ENCODE data around the gene POPDC3. TPM values are rescaled to one million over a fixed set of nuclear protein-coding genes. Genes with fewer than 3 reads are reported as not detected.

POPDC3 gene
- total and polyA plus RNA-seq, 2 donors (not counting 1 experiment from before 2014, with no cell fraction given), result not detected

DNA sequence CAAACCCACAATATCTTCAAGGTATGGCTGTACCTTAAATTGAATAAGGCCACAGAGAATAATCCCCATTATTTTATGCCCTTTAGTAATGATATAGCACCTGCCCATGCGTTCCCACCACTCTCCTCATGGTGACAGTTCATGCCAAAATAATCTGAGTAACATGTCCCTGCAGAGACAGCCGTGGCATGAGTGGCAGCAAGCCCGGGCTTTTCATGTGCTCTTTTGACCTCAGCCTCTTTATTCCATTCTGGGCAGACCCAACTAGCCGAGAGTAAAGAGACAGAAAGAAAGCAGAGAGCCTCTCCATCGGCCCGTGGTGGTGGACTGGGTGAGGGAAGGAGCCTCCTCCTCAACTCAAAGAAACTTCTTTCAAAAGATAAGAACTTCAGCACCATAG is 19.9 kb upstream of the POPDC3 start:
- ChIA-PET CTCF (no interaction called here), POLR2A (no interaction called here)
- peaks cover 11% of the 10 kb centered on the region for H3K27me3 Mint-ChIP-seq
- WGBS (ENCODE audit: insufficient coverage), result 90% methylated on average over 2 of the region's 6 CpGs
- no peak for TF ChIP-seq CTCF (IDR thresholded peaks at IDR 0.05)
- TF ChIP-seq EZH2 (IDR thresholded peaks at IDR 0.05; ENCODE audit: borderline replicate concordance, insufficient read depth, low read depth, low read length, poor library complexity, severe bottlenecking), result no peak
- Histone ChIP-seq H3K4me1 (ENCODE audit: control insufficient read depth in 2 of 2, insufficient read depth in 2 of 2, low read length in 2 of 2) (no peaks in the 10 kb centered on the region), H3K27ac (ENCODE audit: low read length in 2 of 2) (no peak overlapping the region), H4K20me1 (ENCODE audit: control insufficient read depth, insufficient read depth, low read length, poor library complexity, severe bottlenecking) (no peaks in the 10 kb centered on the region), H3K4me3 (ENCODE audit: control extremely low read depth in 1 of 5, extremely low read depth in 1 of 5, insufficient read depth in 1 of 5, low read depth in 2 of 5, low read length in 4 of 5) (no peak overlapping the region), H3K4me2 (replicated peaks; ENCODE audit: low read depth, low read length, poor library complexity, severe bottlenecking) (no peak overlapping the region), H3K36me3 (replicated peaks in 1 of 2; ENCODE audit: control extremely low read depth in 1 of 2, control insufficient read depth in 1 of 2, extremely low read depth in 1 of 2, insufficient read depth in 2 of 2, low read length in 1 of 2) (no peaks in the 10 kb centered on the region), H3K9me3 (ENCODE audit: control extremely low read depth in 1 of 3, control insufficient read depth in 2 of 3, insufficient read depth in 1 of 3, low read length in 2 of 3) (no peaks in the 10 kb centered on the region), H2AFZ (ENCODE audit: insufficient read depth, low read depth, low read length, poor library complexity, severe bottlenecking) (no peak overlapping the region), H3K27me3 (replicated peaks in 1 of 4; ENCODE audit: control extremely low read depth in 1 of 4, control insufficient read depth in 3 of 4, insufficient read depth in 4 of 4, low read length in 3 of 4) (no peaks in the 10 kb centered on the region), H3K9ac (ENCODE audit: low read length) (no peak overlapping the region), H3K79me2 (ENCODE audit: control insufficient read depth, insufficient read depth, low read length) (no peaks in the 10 kb centered on the region)
- H3K9me3 Mint-ChIP-seq (ENCODE audit: insufficient read depth), result no peaks in the 10 kb centered on the region
- ATAC-seq (ENCODE audit: low read depth), result no peak
- intact Hi-C loops (cut with micrococcal nuclease), result no loop called here
- no peak for DNase-seq
- no peak overlapping the region for H3K27ac Mint-ChIP-seq
- H3K4me3 Mint-ChIP-seq, result no peak overlapping the region
- no peaks in the 10 kb centered on the region for H3K4me1 Mint-ChIP-seq

- intact Hi-C loops (cut with micrococcal nuclease), result no loop called here
- no peaks in the 10 kb centered on the region for H3K9me3 ChIP-seq (ENCODE audit: control extremely low read depth in 1 of 3, control insufficient read depth in 2 of 3, insufficient read depth in 1 of 3, low read length in 2 of 3)
- no peak overlapping the region for H2AFZ ChIP-seq (ENCODE audit: insufficient read depth, low read depth, low read length, poor library complexity, severe bottlenecking)
- DNase-seq, result no peak
- no peak overlapping the region for H3K27ac ChIP-seq (ENCODE audit: low read length in 2 of 2)
- peaks cover 0 to 6% (median 2%) of the 10 kb centered on the region in 4 experiments for H3K27me3 ChIP-seq (replicated peaks in 1 of 4; ENCODE audit: control extremely low read depth in 1 of 4, control insufficient read depth in 3 of 4, insufficient read depth in 4 of 4, low read length in 3 of 4)
- TF ChIP-seq CTCF (IDR thresholded peaks at IDR 0.05) (no peak), EZH2 (IDR thresholded peaks at IDR 0.05; ENCODE audit: borderline replicate concordance, insufficient read depth, low read depth, low read length, poor library complexity, severe bottlenecking) (no peak)
- no peak overlapping the region for H3K27ac Mint-ChIP-seq
- H3K4me3 Mint-ChIP-seq, result no peak overlapping the region
- H3K79me2 ChIP-seq (ENCODE audit: control insufficient read depth, insufficient read depth, low read length), result no peaks in the 10 kb centered on the region
- H3K36me3 ChIP-seq (replicated peaks in 1 of 2; ENCODE audit: control extremely low read depth in 1 of 2, control insufficient read depth in 1 of 2, extremely low read depth in 1 of 2, insufficient read depth in 2 of 2, low read length in 1 of 2), result no peaks in the 10 kb centered on the region
- no peak for ATAC-seq (ENCODE audit: low read depth)
- H3K9ac ChIP-seq (ENCODE audit: low read length), result no peak overlapping the region
- no peak overlapping the region for H3K4me2 ChIP-seq (replicated peaks; ENCODE audit: low read depth, low read length, poor library complexity, severe bottlenecking)
- H3K4me1 ChIP-seq (ENCODE audit: control insufficient read depth in 2 of 2, insufficient read depth in 2 of 2, low read length in 2 of 2), result no peaks in the 10 kb centered on the region
- H4K20me1 ChIP-seq (ENCODE audit: control insufficient read depth, insufficient read depth, low read length, poor library complexity, severe bottlenecking), result no peaks in the 10 kb centered on the region
- WGBS (ENCODE audit: insufficient coverage), result no CpG with 5 or more reads among the region's 2 CpGs
- H3K4me3 ChIP-seq (ENCODE audit: control extremely low read depth in 1 of 5, extremely low read depth in 1 of 5, insufficient read depth in 1 of 5, low read depth in 2 of 5, low read length in 4 of 5), result no peak overlapping the region
- H3K27me3 Mint-ChIP-seq, result peaks cover 9% of the 10 kb centered on the region
- H3K9me3 Mint-ChIP-seq (ENCODE audit: insufficient read depth), result no peaks in the 10 kb centered on the region
- ChIA-PET CTCF (no interaction called here), POLR2A (no interaction called here)
- no peaks in the 10 kb centered on the region for H3K4me1 Mint-ChIP-seq
Measured at GRCh38 chr6:105196076-105196475, 16.3 kb upstream of the POPDC3 start.
